Fibroblast of peridontal ligament (primary cell): ENCODE measurements around the gene DLX5.

ENCODE experiments used
- DNase-seq: peaks from one replicate; pipeline ENCODE4 v3.0.0-alpha.2; 2010; ENCODE audit errors: extremely low read depth

DLX5 gene

DNA sequence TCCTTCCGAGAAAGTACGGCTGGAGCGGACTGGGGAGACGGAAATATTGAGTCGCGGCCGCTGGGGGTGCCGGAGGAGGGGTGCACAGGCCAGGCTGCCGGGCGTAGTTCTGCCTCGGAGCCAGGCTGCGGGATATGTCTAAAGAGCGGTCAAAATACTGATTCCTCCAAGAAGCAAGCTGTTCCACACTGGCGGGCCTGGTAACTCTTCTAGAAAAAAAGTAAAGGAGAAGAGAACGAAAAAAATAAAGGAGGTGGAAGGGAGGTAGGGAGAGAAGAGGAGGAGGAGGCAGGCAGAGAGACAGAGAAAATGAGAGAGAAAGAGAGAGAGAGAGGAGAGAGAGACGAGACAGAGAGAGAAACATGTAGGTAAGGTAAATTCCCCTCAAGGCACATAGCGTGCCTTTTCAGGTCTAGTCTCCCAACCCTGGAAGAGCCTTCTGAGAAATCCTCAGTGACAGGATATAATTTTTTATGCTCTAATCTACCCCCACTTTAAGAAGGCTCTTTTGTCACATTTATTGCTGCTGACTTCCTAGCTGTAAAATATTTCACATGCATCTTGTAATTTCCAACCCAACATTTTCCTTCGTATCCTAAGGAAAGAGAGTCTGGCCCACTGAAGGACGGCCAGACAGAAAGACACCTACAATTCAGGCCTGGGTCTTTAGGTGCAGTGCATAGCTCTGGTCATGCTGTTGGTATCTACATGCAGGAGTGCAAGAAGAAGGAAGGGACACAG is 5.7 kb downstream of the DLX5 start:
- peak; percentile 64 for DNase-seq

DNA sequence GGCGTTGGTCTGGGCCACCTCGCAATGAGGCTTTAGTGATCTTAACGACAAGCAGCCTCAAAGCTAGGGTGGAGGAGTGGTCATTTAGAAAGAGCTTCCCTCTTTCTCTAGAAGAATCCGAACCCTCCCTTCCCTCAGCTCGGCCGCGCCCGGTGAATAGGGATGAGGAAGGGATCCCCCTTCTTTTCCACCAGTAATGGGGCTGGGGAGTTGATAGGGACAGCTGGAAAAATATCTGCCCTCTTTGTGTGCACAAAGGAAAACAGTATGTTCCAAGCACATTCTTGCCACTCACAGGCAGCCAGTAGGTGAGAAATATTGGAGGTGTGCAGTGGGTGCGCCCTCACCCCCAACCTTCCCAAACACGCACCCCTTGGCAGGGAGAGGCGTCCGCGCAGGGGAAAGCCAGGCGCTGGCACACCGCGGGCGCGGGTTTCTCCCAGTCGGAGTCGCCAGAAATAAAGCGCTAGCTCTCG is 6.5 kb downstream of the DLX5 start:
- DNase-seq, result peak; percentile 47

DNA sequence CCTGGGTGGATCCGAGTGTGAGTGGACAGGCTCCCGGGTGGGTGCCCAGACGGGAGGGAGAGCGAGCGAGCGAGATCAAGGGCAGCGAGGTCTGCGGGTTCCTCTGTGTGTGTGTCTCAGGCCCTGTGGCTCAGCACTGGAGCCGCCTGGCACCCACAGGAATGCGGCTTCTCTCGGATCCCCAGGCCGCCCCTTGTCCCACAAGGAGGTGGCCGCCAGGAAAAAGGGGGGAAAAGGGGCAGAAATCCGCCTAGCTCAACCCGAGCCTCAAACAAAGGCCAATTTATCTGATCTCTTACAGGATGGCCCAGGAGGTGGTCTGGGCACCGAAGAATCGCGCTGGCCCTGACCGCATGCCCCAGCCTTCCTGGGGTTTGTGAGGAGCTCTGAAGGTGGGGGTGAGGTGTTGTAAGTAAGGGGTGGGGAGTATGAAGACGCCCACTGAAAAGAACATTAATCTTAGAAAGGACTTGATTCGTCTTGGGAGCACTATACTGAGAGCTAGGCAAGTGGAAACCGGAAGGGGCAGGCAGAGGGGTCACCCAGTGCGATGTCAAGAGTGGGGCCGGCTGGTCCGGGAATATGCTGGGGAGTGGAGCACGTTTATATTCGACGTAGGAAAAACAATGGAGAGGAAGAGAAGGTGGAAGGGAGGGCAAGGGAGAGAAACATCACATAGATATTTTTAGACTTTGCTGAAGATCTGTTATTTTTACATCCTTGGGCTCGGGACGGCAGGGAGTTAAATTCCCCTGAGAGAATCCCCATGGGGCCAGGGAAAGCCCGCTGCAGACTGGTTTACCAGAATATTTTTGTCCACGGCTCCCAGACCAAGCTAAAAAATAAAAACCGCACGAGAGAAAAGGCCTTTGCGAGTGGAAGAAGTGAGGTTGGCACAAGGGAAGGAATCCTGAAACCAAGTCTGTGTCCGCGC is 7.2 kb downstream of the DLX5 start:
- DNase-seq, result peak; percentile 62

DNA sequence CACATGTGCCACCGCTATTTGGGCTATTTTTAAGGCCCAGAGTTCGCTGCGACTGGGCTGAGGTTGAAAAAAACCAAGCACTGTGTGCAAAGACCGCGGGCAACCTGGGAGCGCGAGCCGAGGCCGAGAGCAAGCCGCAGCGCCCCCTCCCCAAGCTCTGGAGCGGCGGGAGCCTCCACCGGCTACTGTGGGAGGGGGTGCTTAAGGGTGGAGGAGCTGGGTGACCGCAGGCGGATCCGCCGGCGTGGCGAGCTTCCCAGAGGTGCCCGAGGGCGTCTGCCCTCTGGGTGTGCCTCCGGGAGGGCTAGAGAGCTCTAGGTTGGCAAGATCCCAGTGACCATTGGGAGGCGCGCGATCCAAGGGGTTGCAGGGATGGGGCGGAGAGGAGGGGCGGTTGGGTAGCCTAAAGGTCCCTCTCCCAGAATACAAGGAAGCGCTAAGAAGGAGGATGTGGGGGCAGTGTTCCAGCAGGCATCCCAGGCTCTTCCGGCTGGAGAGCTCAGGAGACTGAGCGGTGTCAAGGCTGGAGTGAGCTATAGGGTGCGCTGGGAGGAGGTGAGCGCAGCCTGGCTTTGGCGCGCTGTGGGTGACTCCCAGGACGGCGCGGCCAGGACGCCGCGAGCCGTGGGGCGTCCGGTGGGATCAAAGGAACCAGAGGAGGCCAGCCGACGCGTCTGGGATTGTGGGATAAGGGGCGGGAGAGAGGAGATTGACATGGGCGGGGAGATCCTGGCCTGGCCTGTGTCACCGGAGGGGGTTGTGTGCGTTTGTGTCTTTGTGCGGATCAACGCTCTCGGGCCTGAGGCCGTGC is 8.0 kb downstream of the DLX5 start:
- DNase-seq, result peak; percentile 76

DNA sequence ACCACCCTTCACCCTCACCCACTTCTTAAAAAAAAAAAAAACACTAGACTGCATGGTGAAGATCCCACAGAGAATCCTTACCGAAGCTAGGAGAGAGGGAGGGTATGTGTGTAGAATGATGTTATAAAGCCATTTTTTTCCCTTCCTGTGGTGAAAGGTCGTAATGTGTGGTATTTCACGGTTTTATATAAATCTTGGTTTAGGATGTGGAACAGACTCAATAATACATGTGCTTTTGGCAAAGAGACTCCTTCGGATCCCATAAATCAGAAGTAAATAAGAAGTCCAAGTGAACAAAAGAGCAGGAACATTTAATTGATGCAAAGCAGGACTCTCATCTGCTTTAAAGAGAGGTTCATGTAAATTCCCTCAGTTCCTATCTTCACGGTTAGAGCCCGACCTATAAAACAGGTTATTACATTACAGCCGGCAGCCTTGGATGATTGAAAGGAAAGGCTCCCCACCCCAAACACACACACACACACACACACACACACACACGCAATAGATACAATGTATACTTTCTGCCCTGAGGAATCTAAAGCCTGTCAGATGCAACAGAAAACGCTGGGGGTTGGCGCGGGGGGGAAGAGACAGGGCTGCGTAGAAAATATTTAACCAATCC is 8.8 kb downstream of the DLX5 start:
- peak; percentile 77 for DNase-seq

DNA sequence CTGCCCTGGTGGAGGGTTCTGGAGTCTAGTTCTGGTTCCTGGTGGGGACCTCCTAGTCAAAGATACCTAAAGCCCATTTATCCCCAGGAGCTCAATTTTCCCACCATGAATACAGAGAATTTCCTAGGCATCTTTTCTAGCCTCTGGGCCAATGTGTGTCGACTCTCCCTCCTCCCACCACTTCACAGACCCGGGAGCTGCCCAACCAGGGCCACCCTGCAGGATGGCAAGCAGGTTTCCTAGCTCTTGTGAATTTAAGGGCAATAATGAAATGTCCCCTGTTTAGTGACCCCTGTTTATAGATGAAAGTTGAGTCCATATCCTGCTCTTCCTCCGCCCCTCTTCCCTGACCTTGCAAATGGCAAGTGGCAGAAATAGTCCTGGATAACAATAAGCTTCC is 9.4 kb downstream of the DLX5 start:
- no peak for DNase-seq

DNA sequence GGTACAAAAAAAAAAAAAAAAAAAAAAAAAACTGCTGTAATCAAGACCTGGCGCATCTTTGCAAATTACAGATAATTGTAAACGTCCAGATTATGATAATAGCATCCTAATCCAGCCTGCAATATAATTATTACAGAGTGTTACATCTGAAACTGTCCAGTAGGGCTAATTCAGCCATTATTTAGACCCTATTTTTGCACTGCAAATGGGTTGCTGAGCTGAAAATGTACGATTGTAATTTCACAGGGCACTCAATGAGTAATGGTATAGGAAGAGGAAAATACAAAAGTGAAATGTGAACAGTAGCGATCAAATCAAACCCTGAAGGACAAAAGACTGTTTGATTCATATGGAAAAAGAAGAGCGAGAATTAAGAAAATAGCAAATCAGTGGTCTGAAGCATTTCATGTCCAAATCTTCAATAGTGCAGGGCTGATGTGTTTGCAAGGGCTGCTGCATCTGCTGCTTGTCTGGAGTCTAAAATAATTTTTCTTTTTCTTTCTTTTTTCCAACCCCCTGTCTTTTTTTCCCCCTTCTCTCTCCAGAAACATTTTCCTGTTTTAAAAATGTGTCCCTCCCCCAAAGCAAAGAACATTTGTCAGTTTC is 10.4 kb downstream of the DLX5 start:
- DNase-seq, result peak; percentile 41

DNA sequence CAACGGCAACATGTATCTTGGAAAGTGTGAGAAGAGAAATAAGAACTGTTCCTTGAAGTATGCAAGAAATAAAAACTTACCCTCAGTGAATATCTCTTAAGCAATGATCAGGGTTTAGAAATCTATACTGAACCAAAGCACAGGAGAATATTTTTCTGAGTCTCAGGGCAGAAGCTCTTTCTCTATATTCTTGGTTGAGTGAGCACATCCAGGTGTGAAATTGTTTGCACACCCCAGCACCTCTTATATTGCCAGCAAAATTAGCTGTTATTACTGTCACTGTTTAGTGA is 10.8 kb downstream of the DLX5 start:
- DNase-seq, result no peak

DNA sequence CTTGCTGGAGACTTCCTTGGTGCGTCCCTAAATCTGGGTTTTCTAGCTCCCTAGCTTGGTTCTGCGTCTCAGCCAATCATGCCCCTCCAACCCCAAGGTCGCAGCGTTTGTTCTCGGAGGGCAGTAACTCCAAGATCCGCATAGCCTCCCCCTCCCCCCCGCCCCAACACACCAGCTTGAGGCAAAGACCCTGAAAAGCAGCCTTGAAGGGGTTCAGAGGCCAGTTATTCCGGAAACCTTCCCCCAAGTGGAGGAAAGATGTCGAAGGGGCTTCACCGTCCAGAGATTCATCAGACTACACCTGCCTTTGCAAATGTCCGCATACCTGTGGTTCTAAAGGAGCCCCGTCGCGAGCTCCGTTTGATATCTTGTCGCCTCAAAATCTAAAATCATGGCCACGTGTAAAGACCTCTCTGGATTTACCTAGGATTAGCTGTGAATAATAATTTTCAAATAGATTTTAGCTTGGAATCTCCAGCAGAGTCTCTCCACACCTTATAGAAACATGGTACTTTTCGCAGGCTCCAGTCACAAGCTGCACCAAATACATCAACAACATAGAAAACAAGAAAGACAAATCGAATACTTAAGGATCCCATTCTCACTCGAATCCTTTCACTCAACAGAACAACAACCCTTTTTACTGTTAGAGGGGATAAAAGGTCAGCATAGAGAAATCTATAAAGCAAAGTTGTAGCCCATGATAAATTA is 11.3 kb downstream of the DLX5 start:
- DNase-seq, result peak; percentile 47

DNA sequence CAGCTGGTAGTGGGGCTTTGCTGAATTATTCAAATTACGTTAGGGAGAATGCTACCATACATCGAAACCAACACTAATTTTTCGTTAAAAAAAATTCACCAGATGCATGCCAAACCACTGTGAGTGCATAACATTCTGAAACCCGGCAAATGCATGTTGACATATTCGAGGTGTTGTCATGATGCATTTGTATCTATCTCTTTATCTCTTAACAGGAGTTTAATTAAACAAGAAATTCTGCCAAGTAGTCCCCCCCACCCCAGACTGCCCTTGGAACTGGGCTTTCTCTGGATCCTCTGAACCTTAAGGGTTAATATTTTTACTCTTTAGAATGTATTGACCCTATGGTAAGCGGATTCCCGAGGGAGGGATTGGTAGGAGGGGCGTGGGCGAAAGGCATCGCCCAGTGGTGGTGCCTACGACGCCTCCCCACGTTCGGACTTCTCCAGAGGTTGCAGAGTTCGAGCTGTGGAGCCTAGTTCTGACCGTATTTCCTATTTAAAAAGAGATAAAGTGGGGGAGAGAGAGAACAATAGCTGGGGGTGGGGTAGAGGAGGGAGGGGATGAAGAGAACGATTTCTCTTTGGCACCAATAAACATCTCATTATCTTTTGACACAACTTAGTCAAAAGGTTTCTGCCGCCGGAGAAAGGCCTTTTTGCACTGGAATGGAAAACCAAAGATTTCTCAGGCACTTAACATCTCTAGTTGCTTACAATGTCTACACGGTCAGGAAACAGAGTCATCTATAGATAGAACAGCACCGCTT is 12.1 kb downstream of the DLX5 start:
- DNase-seq, result peak; percentile 51

DNA sequence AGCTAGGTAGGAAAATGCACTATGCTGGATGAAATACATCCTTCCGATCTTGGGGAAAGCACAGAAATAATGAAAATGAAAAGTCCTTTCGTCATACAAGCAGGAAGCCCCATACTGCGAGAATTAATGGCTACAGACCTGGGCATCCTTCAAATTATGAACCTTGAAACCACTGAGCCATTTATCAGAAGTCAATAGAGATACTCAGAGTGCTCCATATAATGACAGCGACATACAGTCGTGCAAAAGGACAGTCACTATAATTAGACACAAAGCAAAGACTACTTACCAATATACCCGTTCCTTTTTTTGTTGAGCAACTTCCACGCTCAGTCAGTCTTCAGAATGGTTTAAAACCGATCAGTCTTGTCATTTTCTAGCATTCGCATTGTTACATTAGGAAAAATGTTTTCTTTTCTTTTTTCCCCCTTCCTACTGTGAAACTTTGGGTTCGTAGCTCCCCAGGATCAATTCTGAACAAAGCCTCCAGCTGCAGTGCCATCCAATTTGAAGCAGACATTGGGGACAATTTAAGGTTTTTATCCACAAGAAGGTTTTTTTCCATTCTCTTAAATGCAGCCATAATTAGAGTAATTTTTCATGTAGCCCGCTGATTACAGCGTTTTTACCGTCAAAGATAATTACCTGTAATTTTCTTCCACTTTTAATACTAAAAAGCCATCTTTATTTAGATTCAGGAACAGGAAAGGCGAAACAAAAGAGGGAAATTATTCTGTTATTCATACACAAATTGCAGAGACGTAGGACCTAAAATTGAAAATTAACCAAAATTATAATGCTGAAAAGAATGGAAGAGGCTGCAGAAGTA is 12.9 kb downstream of the DLX5 start:
- DNase-seq, result peak; percentile 51

DNA sequence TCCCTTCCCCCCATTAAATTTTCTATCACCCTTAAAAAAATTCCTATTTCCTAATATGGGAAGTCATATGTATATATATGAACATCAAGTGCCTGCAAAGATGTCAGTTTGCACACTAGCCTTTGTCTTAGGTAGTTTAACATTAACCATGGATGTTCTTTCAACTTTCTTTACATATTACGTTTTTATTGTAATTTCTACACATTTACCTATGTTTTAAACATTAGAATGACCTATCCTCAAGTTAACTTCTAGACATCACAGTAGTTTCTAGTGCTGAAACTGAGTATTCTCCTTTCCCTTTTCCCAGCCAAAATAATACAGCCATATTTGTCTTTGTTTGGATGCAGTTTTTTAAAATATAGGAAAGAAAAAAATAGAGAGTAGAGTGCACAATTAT is 13.5 kb downstream of the DLX5 start:
- peak; percentile 40 for DNase-seq

DNA sequence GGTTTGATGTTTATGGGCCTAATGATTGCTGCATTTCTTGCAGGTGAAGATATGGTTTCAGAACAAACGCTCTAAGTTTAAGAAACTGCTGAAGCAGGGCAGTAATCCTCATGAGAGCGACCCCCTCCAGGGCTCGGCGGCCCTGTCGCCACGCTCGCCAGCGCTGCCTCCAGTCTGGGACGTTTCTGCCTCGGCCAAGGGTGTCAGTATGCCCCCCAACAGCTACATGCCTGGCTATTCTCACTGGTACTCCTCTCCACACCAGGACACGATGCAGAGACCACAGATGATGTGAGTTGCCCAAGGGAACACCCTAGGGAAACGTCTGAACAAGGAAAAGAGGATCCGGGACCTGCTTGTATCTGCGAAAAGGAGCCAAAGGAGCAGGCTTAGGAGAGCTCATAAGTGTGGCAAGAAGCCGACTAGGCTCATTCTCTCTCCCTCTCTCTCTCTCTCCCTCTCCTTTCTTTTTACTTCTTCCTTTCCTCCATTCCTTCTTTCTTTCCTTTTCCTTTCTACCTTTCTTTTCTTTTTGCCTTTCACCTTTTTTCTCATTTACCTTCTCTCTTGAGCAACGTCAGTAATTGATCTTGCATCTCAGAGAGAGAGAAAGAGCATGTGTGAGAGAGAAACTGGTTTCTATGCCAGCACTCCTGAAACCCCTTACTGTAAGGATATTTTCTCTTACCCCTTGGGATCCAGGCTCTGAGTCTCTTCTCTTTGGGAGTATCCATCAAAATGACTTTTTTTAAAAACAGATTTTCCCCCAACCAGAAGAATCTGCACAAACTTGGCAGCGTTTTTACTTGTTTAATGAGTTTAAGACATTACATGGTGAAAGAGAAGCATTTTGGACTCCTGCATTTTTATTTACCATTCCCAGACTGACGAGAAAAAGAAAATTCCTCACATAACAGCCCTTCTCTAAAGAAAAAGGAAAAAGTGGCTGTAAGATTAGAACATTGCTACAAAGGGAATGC is 14.6 kb downstream of the DLX5 start:
- peak; percentile 57 for DNase-seq

DNA sequence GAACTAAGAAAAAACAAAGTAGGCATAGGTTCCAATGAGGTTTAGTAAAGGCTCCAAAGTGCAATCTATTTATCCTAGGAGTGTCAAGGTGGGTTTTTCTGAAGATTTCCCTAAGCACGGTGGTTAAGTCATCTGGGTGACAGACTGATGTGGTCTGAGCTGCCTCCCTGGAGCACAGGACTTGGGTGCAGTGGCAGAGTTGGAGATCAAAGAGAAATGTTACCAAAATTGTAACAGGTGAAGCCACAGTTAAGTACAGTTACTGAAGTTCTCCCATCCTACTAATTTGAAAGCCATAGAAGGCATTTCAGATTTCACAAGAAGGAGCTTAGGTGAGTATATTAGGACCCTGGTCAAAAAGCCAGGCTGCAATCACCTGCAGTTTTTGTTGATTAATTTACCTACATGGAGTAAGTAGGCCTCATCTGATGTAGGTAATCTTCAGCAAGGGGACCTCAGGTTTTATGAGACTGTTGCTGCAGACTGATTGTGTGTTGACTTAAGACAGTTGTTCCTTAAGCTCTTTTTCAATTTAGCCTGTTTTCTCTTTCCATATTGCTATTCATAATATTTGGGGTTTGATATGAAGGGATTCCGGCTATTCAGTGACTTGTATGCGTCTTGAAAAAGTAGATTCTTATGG is 16.2 kb downstream of the DLX5 start:
- peak; percentile 10 for DNase-seq

DNA sequence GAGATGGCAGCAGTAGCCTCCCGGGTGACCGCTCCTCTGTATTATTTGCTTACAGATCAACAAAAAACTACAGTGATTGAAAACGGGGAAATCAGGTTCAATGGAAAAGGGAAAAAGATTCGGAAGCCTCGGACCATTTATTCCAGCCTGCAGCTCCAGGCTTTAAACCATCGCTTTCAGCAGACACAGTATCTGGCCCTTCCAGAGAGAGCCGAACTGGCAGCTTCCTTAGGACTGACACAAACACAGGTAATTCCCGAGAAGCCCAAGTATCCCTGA is 17.1 kb downstream of the DLX5 start:
- DNase-seq, result peak; percentile 27

DNA sequence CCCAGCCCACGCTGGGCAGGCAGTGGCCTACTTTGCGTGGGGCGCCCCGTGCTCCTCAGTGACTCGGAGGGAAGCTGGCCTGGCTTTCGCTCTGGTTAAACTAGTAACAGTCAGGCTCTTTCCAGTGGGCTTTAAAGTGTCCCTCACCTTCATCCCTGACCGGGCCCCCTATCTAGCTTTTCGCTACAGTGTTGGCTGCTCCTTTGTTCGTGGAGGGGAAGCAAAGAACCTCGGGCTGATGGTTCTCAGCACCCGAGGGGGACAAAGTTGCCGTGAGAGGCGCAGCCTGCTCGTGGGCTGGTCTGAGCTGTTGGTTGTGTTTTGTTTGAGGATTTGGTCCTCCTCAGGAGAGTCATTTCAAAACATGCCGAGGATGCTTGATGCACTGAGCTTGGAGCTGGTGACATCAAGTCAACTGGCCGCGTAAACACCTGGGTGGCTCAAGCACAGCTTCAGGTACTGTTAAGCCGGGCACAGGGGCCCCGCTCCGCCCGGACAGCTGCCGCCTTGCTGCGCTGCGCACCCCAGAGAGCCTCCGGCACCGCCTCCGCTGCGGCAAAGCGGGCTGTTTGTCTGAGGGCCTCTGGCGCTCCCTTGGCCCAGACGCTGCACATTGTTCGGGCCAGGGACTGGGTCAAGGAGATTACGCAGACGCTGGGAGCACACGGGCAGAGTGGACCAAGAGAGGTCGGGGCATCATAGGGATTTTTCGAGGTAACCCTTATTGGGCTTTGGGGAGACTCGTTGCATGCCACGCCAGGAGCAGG is 17.6 kb downstream of the DLX5 start:
- peak; percentile 39 for DNase-seq
